Peyer's patch (tissue), 4 donors: ENCODE measurements around the gene CALCB. TPM values are rescaled to one million over a fixed set of nuclear protein-coding genes. Genes with fewer than 3 reads are reported as not detected.

Experiments used
- DNase-seq, 3 donors: peaks; one replicate each; pipeline ENCODE4 v3.0.0-alpha.2; 2017 to 2019
- H3K27ac ChIP-seq, 4 donors: fragments of 200-600 bp; sonication (generic); one replicate each; pipeline ENCODE4 v1.5.1; 2016 to 2019
- H3K27me3 ChIP-seq, 2 donors: fragments of 200-600 bp; sonication (generic); one replicate each; pipeline ENCODE4 v1.5.1; 2019
- H3K36me3 ChIP-seq, 3 donors: fragments of 200-600 bp; sonication (generic); one replicate each; pipeline ENCODE4 v1.5.1; 2016 to 2019
- H3K4me1 ChIP-seq, 4 donors: fragments of 200-600 bp; sonication (generic); one replicate each; pipeline ENCODE4 v1.5.1; 2016 to 2019
- H3K4me3 ChIP-seq, 4 donors: fragments of 200-600 bp; sonication (generic); 1 replicate in 3 of 4; 2 replicates in 1 of 4; pipeline ENCODE4 v1.5.1; 2016 to 2019; ENCODE audit warnings: mild to moderate bottlenecking in 1 of 4
- H3K9me3 ChIP-seq, 4 donors: fragments of 200-600 bp; sonication (generic); one replicate each; pipeline ENCODE4 v1.5.1; 2016 to 2019; ENCODE audit warnings: mild to moderate bottlenecking in 1 of 4
- POLR2A ChIP-seq, 2 donors: fragments of 450-650 bp; IDR thresholded peaks; one replicate each; pipeline ENCODE4 v1.5.1; 2017; ENCODE audit warnings: antibody characterized with exemption in 2 of 2, mild to moderate bottlenecking in 2 of 2, moderate library complexity in 2 of 2
- total RNA-seq, 4 donors: library from RNA; depleted of rRNA; stranded (reverse); fragments of >200 nt; gene quantifications; one replicate each; pipeline ENCODE4 v1.1.0, GENCODE V29; 2016
- TF ChIP-seq, protein P1 (sequence below), 6 experiments: fragments of 450-650 bp in 4 of 6; fragments of 200-600 bp in 2 of 6; sonication (generic) in 1 of 6; IDR thresholded peaks; one replicate each; pipeline ENCODE4 v1.5.1; 2017 to 2019; ENCODE audit warnings: antibody characterized with exemption in 6 of 6, mild to moderate bottlenecking in 3 of 6, moderate library complexity in 1 of 6

The CALCB gene
- total RNA-seq, 4 donors from 2014 or later, result 0.67 to 5.0 TPM; not detected in 2

DNA sequence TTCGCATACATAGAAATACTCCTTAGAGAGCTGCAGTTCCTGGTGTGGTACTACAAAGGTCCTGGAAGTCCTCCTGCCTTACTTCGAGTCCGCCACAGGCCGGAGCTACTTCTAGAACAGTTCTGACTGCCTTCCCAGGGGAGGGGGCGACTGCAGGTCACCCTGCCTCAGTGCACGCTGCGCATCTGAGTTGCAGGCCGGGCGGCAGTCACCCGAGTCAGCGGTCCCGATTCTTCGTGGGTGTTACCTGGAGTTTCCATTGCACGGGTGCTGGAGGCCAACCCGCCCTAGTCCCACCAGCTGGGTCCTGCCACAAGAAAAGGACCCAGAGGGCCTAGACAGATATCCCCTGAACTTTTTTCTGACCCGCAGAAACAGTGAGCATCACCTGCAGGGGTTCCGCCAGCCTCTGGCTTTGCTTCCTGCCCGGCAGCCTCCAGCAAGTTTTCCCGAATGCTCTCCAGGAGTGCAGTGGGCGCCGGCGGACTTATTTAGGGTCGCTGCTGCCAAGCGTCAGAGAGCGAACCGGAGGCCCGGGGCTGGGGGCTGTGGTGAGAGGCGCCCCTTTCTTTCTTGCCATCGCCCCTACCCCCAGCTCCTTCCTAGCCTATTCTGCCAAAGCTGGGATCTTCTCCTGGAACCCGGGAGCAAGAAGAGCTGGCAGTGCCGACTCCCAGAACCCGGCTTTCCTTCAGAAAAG is 1.7 kb upstream of the CALCB start:
- Histone ChIP-seq H3K4me3 (no peak overlapping the region), H3K27me3 (peaks cover 0 to 10% of the 10 kb centered on the region in 2 donors), H3K4me1 (peaks cover 0 to 17% (median 7%) of the 10 kb centered on the region in 4 donors), H3K36me3 (no peaks in the 10 kb centered on the region), H3K27ac (no peak overlapping the region), H3K9me3 (no peaks in the 10 kb centered on the region)
- no peak for TF ChIP-seq POLR2A (IDR thresholded peaks at IDR 0.05)
- TF ChIP-seq, protein P1, sequence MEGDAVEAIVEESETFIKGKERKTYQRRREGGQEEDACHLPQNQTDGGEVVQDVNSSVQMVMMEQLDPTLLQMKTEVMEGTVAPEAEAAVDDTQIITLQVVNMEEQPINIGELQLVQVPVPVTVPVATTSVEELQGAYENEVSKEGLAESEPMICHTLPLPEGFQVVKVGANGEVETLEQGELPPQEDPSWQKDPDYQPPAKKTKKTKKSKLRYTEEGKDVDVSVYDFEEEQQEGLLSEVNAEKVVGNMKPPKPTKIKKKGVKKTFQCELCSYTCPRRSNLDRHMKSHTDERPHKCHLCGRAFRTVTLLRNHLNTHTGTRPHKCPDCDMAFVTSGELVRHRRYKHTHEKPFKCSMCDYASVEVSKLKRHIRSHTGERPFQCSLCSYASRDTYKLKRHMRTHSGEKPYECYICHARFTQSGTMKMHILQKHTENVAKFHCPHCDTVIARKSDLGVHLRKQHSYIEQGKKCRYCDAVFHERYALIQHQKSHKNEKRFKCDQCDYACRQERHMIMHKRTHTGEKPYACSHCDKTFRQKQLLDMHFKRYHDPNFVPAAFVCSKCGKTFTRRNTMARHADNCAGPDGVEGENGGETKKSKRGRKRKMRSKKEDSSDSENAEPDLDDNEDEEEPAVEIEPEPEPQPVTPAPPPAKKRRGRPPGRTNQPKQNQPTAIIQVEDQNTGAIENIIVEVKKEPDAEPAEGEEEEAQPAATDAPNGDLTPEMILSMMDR (IDR thresholded peaks at IDR 0.05), result no peak
- DNase-seq, result no peak

DNA sequence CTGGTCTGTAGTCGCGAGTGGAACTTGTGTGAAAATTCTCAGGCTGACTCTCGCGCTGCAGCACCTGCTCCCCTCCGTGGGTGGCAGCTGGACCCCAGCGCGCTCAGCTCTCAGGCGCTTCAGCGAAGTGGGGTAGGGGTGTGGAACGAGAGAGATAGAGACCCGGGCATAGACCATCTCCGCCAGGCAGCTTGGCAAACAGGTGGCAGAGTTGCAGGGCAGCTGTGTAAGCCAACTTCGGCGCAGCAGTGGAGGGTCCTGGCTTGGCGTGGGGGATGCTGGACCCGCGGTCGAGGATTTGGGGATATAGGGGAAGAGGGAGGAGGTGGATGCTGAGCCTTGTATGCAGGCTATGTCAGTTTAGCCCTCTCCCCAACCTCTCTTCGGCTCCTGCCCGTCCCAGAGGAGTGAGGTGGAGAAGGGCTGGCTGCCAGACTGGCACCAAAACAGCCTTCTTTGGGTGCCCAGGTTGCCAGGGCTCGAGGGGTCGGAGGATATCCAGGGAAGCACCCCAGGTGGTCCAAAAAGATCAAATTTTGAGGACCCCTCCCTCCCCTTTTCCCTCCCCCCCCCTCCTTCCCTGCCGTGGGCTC is 746 bp upstream of the CALCB start:
- no peak overlapping the region for H3K27ac ChIP-seq
- H3K27me3 ChIP-seq, result peaks cover 0 to 10% of the 10 kb centered on the region in 2 donors
- H3K4me3 ChIP-seq, result no peak overlapping the region
- no peaks in the 10 kb centered on the region for H3K9me3 ChIP-seq
- no peak for DNase-seq
- H3K4me1 ChIP-seq, result peaks cover 0 to 17% (median 7%) of the 10 kb centered on the region in 4 donors
- TF ChIP-seq, protein P1 (IDR thresholded peaks at IDR 0.05), result no peak
- TF ChIP-seq POLR2A (IDR thresholded peaks at IDR 0.05), result no peak
- no peaks in the 10 kb centered on the region for H3K36me3 ChIP-seq

DNA sequence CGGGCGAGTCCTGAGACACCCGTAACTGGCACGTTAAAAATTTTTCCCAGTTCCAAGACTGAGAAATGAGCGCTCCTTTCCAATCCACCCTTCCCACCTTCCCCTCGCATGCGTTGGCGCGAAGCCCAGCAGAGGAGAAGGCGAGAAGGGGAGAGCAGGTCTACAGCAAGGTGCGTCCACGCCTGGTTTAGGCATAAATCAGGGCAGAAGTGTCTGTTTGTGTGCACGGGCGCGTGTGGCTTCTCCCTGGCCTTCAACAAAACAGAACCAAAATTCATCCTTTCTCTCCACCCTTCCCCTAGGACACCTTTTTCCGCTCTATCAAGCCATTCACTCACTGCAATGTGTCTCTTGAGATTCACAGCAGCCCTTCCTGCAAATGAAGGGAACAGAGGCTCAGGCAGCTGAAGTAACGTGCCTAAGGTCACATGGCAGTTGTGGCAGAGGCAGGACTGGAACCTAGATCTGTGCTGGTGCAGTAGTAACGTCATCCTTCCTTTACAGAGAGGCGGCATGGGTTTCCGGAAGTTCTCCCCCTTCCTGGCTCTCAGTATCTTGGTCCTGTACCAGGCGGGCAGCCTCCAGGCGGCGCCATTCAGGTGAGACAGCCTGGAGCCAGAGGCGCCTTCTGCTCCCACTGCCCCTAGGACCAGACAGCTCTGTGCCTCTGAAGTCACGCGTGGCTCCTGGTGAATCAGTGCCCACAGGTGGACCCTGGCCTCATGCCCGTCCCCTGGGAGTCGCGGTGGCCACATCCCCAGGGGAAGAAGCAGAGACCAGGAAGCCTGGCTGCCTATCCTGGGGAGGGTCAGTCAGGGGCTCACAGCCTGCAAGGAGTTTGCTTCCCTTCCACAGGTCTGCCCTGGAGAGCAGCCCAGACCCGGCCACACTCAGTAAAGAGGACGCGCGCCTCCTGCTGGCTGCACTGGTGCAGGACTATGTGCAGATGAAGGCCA is 1.1 kb downstream of the CALCB start:
- DNase-seq, result peak; percentile 85 to 94 (median 88)
- TF ChIP-seq POLR2A (IDR thresholded peaks at IDR 0.05), result no peak
- TF ChIP-seq, protein P1 (IDR thresholded peaks at IDR 0.05), result peak; percentile 19 to 71 (median 62)
- H3K27me3 ChIP-seq, result peaks cover 0 to 10% of the 10 kb centered on the region in 2 donors
- peaks cover 0 to 17% (median 7%) of the 10 kb centered on the region in 4 donors for H3K4me1 ChIP-seq
- no peaks in the 10 kb centered on the region for H3K36me3 ChIP-seq
- no peaks in the 10 kb centered on the region for H3K9me3 ChIP-seq
- H3K27ac ChIP-seq, result no peak overlapping the region
- peak overlapping the region in 3 of 4 donors; percentile 28 to 41 (median 38) for H3K4me3 ChIP-seq

DNA sequence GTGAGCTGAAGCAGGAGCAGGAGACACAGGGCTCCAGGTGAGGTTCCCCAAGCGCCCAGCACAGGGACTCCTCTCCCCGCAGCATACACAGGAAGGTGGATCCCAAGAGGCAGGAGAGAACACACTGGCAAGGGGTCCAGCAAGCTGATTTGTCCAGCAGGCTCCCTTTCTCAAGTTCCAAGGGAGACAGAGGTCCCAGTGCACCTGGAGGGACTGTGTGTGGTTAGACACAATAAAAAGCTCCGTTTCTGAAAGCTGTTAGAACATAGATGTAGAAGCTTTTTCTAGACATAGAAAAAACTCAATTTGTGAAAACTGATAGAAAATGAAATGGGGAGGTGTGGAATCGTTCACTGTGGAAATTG is 1.8 kb downstream of the CALCB start:
- no peak for DNase-seq
- no peak overlapping the region for H3K4me3 ChIP-seq
- H3K9me3 ChIP-seq, result no peaks in the 10 kb centered on the region
- H3K27ac ChIP-seq, result no peak overlapping the region
- H3K27me3 ChIP-seq, result peaks cover 0 to 10% of the 10 kb centered on the region in 2 donors
- peaks cover 0 to 17% (median 7%) of the 10 kb centered on the region in 4 donors for H3K4me1 ChIP-seq
- TF ChIP-seq, protein P1 (IDR thresholded peaks at IDR 0.05), result no peak
- TF ChIP-seq POLR2A (IDR thresholded peaks at IDR 0.05), result no peak
- H3K36me3 ChIP-seq, result no peaks in the 10 kb centered on the region

- TF ChIP-seq, protein P1 (IDR thresholded peaks at IDR 0.05), result no peak
- TF ChIP-seq POLR2A (IDR thresholded peaks at IDR 0.05), result no peak
- H3K4me1 ChIP-seq, result no peaks in the 10 kb centered on the region
- DNase-seq, result no peak
- H3K9me3 ChIP-seq, result no peaks in the 10 kb centered on the region
- H3K4me3 ChIP-seq, result no peak overlapping the region
- no peak overlapping the region for H3K27ac ChIP-seq
- H3K36me3 ChIP-seq, result no peaks in the 10 kb centered on the region
- H3K27me3 ChIP-seq, result no peaks in the 10 kb centered on the region
Measured at GRCh38 chr11:15091175-15091574, 17.8 kb downstream of the CALCB start.
